GM21737 (cell line): ENCODE measurements around the gene HLA-F.

Experiments
- ATAC-seq: cut with Tn5 transposase; IDR thresholded peaks from one replicate; pipeline ENCODE4 v1.9.1; 2021; ENCODE audit warnings: mild to moderate bottlenecking, moderate library complexity; ENCODE audit not compliant: unreplicated experiment

The HLA-F gene

GRCh38 chr6:29723262-29723665 is at the start of gene HLA-F:
Gene HLA-F (plus strand): TSS chr6:29723434. CDS start chr6:29723464, 30 bp downstream.
- ATAC-seq = peak; percentile 91

- no peak for ATAC-seq
These were observed 49.2 kb upstream of the HLA-F start for GRCh38 chr6:29674008-29674407.

DNA sequence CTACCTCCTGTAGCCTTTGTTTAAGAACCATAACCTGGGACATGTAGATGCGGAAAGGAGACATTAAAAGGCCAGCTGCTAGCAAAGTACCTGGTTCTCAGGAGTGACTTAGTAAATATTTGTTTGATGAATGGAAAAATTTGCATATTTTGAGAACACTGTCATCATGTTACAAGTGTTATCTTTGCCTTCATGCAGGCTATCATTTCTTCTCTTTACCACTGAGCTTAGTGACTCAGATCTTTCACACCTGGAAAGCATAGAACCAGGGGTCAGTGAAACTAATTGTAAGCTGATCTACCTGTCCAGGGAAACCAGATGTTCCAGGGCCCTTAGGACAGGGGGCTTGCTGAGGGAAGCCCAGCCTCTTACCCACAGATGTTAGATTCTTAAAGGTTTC is 47.7 kb upstream of the HLA-F start:
- ATAC-seq = no peak

GRCh38 chr6:29676981-29677601 is 46.1 kb upstream of the HLA-F start:
- no peak for ATAC-seq

DNA sequence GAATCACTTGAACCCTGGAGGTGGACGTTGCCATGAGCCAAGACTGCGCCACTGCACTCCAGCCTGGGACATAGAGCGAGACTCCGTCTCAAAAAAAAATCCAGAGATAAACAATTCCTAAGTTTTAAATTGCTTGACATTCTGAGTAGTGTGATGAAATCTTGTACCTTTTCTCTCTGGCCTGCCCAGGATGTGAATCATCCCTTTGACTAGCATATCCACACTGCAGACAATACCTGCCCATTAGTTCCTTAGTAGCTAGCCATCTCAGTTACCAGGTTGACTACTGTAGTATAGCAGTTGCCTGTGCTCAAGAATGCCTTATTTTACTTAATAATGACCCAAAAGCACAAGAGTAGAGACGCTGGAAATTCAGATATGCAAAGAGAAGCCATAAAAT is 45.1 kb upstream of the HLA-F start:
- no peak for ATAC-seq

- no peak for ATAC-seq
These were observed 43.3 kb upstream of the HLA-F start for GRCh38 chr6:29679962-29680361.

- ATAC-seq = no peak
These were observed 42.8 kb upstream of the HLA-F start for GRCh38 chr6:29680416-29680815.

- no peak for ATAC-seq
These were observed 42.3 kb upstream of the HLA-F start, which contains the start of gene ZFP57 for GRCh38 chr6:29680904-29681303. Gene ZFP57 (minus strand): TSS chr6:29681152. CDS start chr6:29677003, 4,149 bp downstream.

DNA sequence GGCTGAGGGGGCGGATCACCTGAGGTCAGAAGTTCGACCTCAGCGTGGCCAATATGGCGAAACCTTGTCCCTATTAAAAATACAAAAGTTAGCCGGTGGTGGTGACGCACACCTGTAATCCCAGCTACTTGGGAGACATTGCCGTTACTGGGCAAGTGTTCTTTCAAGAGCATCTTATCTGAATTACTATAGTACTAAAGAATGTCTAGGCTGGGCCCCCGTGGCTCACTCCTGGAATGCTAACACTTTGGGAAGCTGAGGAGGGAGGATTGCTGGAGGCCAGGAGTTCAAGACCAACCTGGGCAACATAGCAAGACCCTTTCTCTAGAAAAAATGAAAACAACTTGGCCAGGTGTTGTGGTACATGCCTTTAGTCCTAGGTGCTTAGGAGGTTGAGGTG is 41.4 kb upstream of the HLA-F start:
- ATAC-seq = no peak

DNA sequence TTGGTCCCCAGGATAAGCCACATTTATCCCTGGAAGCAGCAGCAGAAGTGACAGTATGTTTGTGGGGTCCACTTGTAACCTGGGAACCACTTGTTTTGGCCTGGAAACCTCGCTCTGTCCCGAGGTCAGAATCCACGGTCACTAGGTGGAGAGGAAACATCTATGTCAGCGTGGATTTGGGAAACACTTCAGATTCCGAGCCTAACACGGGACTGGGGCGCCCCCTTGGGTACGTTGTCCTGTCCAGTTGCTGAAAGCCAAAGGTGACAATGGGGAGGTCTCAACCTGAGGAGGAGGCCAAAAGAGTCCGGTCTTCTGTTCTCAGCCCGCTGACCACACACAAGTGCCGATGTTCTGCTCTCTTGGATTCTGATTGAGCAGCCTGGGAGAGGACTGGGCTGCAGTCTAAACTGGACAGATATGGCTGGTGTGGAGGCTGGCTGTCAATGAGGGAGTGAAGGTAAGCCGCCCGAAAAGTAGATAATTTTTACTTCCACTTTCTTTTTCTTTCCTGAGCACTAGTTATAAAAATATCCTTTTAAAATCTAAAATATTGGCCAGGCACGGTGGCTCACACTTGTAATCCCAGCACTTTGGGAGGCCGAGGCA is 37.4 kb upstream of the HLA-F start:
- ATAC-seq = no peak

GRCh38 chr6:29694637-29695036 is 28.6 kb upstream of the HLA-F start:
- no peak for ATAC-seq

GRCh38 chr6:29696147-29697125 is 26.8 kb upstream of the HLA-F start:
- no peak for ATAC-seq

DNA sequence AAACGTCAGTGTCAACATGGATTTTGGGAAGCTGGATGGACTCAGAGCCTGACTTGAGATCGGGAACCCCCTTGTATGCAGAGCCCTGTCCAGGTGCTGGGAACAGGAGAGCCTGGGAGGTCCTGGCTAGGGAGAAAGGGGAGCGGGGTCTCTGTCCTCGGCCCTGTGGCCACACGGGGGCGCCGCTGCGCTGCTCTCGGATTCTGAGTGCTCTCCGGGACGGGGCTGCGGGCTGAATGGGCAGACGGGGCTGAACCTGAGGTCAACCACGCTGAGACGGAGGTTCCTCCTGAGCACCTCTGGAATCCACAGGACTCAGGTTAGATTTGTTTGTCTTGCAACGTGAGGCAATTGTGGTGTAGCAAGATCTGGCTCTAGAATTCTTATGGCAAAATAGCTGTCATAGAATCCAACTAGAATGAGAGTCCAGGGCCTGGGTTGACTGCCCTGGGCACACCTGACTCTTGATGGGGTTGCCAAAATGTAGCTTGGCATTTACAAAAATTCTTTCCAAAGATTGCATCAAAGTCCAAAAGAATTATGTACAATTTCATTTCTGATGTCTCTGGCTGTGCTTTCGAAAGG is 20.6 kb upstream of the HLA-F start:
- no peak for ATAC-seq

- ATAC-seq = no peak
These were observed 17.6 kb upstream of the HLA-F start for GRCh38 chr6:29705389-29706231.

DNA sequence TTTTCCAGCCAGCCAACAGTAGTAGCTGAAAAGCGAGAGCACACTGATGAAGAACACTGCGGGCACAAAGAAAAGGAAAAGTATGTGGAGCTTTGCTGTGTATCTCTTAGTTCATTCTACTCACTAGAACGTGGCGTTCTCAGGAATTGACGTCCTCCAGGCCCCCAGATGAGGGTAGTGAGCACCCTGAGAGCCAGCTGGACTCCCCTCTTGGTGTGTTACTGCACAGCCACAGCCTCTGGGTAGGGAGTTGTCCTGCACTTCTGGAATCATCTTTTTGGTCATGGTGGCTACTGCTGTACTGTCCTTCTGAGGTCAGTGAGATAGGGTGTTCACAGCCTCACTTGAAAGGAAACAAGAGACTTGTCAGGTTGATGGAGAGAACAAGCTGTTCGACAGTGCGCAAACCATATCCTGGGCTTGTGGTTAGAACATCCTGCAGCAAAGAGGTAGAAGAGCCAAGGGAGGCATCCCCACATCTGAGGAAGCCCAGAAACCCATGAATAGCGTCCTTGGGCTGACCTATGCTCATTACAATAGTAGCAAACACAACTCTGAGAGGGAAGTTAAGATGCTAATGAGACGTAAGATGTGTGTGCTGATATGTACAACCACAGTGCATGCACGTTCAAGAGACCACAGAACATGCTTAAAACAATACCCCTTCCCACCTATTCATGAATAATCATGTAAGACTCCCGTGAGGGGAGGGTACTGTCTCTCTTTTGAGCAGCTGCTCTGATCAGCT is 14.6 kb upstream of the HLA-F start:
- no peak for ATAC-seq

- ATAC-seq = no peak
These were observed 14.0 kb upstream of the HLA-F start for GRCh38 chr6:29709188-29709587.

DNA sequence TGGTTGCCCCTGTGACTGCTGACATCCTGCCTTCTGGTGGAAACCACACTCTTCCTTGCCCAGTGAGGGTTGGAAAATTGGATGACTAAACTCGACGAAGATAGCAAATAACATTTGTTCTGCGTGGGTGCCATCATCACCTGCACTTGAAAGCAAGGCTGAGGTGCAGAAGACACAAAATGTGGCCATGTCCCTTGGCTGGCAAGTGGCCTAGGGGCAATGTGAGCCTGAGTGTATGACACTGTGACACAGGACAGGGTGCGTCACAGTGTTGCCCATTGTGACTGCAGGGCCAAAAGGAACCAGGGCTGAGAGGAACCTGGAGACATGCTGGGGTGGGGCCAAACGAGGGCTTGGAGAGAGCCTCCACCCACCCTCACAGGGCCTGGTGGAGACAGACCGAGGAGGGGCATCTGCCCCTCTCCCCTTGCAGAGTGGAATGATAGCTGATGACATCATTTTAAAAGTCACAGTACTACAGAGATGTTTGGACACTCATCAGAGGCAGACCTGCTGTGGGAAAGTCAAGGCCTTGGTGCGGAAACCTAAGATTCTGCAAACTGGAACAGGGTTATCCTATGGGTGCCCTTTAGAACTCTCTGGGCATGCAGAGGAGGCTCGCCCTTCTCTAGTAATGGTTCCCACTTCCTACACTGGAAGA is 12.8 kb upstream of the HLA-F start:
- ATAC-seq = no peak

DNA sequence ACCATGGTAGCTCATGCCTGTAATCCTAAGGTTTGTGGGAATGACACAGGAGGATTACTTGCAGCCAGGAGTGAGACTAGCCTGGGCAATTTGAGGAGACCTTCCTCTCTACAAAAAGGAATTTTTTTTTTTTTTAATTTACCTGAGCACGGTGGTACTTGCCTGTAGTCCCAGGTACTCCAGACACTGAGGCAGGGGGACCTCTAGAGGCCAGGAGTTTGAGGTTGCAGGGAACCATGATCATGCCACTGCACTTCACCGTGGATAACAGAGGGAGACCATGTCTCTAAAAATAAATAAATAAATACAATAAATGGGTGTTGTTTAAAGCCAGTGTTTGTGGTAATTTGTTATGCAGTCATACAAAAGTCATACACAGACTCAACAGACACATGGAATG is 2.4 kb upstream of the HLA-F start:
- no peak for ATAC-seq
